Suprapubic skin (tissue), 4 donors: Measurements from ENCODE around the gene METTL8. TPM values are rescaled to one million over a fixed set of nuclear protein-coding genes. Genes with fewer than 3 reads are reported as not detected.

Source experiments
- DNase-seq, 2 donors: peaks; one replicate each; pipeline ENCODE4 v3.0.0-alpha.2; 2019; ENCODE audit warnings: low spot score in 2 of 2
- H3K27ac ChIP-seq: fragments of 200-600 bp; sonication (generic); one replicate; pipeline ENCODE4 v1.5.1; 2019
- H3K27me3 ChIP-seq: fragments of 200-600 bp; sonication (generic); one replicate; pipeline ENCODE4 v1.5.1; 2019
- H3K36me3 ChIP-seq: fragments of 200-600 bp; sonication (generic); one replicate; pipeline ENCODE4 v1.5.1; 2019
- H3K4me1 ChIP-seq: fragments of 200-600 bp; sonication (generic); one replicate; pipeline ENCODE4 v1.5.1; 2019
- H3K4me3 ChIP-seq: fragments of 200-600 bp; sonication (generic); one replicate; pipeline ENCODE4 v1.5.1; 2019; ENCODE audit warnings: mild to moderate bottlenecking
- H3K9me3 ChIP-seq: fragments of 200-600 bp; sonication (generic); one replicate; pipeline ENCODE4 v1.5.1; 2019
- CTCF ChIP-seq, 2 donors: fragments of 200-600 bp in 1 of 2; fragments of 450-650 bp in 1 of 2; sonication (generic) in 1 of 2; IDR thresholded peaks; one replicate each; pipeline ENCODE4 v1.5.1; 2016 to 2019; ENCODE audit warnings: antibody characterized with exemption in 2 of 2, mild to moderate bottlenecking in 1 of 2, moderate library complexity in 1 of 2
- EP300 ChIP-seq: sonication (generic); formaldehyde crosslinking; IDR thresholded peaks from one replicate; pipeline ENCODE4 v1.6.1; 2017; ENCODE audit warnings: antibody characterized with exemption
- POLR2A ChIP-seq, 2 donors: fragments of 450-650 bp; IDR thresholded peaks; one replicate each; pipeline ENCODE4 v1.6.1; 2017; ENCODE audit warnings: antibody characterized with exemption in 2 of 2, mild to moderate bottlenecking in 2 of 2, moderate library complexity in 2 of 2
- POLR2AphosphoS5 ChIP-seq, 3 donors: sonication (generic); formaldehyde crosslinking; IDR thresholded peaks; one replicate each; pipeline ENCODE4 v1.6.1; 2017; ENCODE audit warnings: antibody characterized with exemption in 3 of 3
- WGBS: methylation state at CpG from one replicate; pipeline ENCODE4 v1.1.5; 2018; 5-methylcytosine and 5-hydroxymethylcytosine counted together
- total RNA-seq, 4 donors: library from RNA; depleted of rRNA; stranded (reverse); fragments of >200 nt; gene quantifications; one replicate each; pipeline ENCODE4 v1.1.0, GENCODE V29; 2016

Gene METTL8
- total RNA-seq, 4 donors from 2014 or later = 35.8 to 42.5 (median 38.7) TPM

- Histone ChIP-seq H3K9me3 (peaks cover 6% of the 10 kb centered on the region), H3K4me3 (no peak overlapping the region), H3K27ac (no peak overlapping the region), H3K4me1 (no peaks in the 10 kb centered on the region), H3K36me3 (no peaks in the 10 kb centered on the region), H3K27me3 (no peaks in the 10 kb centered on the region)
- TF ChIP-seq CTCF (IDR thresholded peaks at IDR 0.05) = no peak
- no peak for TF ChIP-seq EP300
- no peak for TF ChIP-seq POLR2AphosphoS5 (IDR thresholded peaks at IDR 0.05)
- TF ChIP-seq POLR2A (IDR thresholded peaks at IDR 0.05) = no peak
- WGBS = 94% methylated on average over 2 of the region's 2 CpGs
- no peak for DNase-seq
These were observed 122.9 kb downstream of the METTL8 start for GRCh38 chr2:171310889-171311288.

GRCh38 chr2:171309455-171310286 lies 124.1 kb downstream of the METTL8 start:
- Histone ChIP-seq H3K27me3 (no peaks in the 10 kb centered on the region), H3K4me1 (no peaks in the 10 kb centered on the region), H3K36me3 (no peaks in the 10 kb centered on the region), H3K4me3 (no peak overlapping the region), H3K9me3 (peaks cover 6% of the 10 kb centered on the region), H3K27ac (no peak overlapping the region)
- TF ChIP-seq EP300 (no peak), POLR2A (IDR thresholded peaks at IDR 0.05) (no peak), CTCF (IDR thresholded peaks at IDR 0.05) (no peak), POLR2AphosphoS5 (IDR thresholded peaks at IDR 0.05) (no peak)
- 80% methylated on average over 6 of the region's 6 CpGs for WGBS
- no peak for DNase-seq

DNA sequence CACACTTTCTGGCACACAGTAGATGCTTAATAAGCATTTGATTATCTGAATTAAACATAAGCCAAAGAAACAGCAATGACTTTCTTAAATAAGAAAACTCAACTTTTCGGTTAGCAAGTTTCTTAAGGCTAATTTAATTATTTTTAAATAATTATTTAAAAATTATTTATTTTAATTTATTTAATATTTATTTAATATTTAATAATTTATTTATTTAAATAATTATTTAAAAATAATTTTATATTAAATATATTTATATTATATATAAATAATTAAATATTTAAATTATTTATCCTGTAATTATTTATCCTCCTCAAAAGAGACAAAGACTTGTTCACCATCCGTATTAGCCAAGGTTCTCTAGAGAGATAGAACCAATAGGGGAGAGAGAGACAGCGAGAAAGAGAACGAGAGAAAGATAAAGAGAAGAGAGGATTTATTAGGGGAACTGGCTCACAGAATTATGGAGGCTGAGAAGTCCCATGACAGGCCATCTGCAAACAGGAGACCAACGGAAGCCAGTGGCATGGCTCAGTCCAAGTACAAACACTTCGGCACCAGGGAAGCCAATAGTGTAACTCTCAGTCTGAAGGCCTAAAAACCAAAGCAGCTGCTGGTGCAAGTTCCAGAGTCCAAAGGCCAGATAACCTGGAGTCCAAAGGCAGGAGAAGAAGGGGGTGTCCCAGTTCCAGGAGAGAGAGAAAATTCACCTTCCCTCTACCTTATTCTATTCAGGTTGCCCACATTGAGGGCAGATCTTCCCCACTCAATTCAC lies 125.3 kb downstream of the METTL8 start:
- Histone ChIP-seq H3K4me3 (no peak overlapping the region), H3K9me3 (peaks cover 6% of the 10 kb centered on the region), H3K27me3 (no peaks in the 10 kb centered on the region), H3K27ac (no peak overlapping the region), H3K36me3 (no peaks in the 10 kb centered on the region), H3K4me1 (no peaks in the 10 kb centered on the region)
- WGBS = 97% methylated on average over 6 of the region's 6 CpGs
- no peak for DNase-seq
- TF ChIP-seq POLR2A (IDR thresholded peaks at IDR 0.05) (no peak), POLR2AphosphoS5 (IDR thresholded peaks at IDR 0.05) (no peak), CTCF (IDR thresholded peaks at IDR 0.05) (no peak), EP300 (no peak)

DNA sequence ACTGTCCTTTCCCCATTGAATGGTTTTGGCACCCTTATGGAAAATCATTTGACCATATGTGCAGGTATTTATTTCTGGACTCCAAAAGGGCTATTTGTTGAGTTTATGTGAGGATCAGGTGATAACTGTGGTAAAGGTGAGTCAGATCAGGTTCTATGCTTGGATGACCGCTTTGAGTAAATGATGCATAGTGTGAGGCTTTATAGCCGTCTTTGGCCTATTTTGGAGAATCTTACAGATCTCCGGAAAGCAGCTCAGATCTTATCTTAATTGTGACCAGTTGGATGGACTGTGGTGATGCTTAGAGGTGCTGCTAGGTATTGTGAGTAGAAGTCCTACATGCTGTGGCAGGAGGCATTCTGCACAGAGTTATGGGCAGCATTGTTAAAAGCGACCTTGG lies 126.2 kb downstream of the METTL8 start:
- peaks cover 6% of the 10 kb centered on the region for H3K9me3 ChIP-seq
- no peak overlapping the region for H3K4me3 ChIP-seq
- no peak for DNase-seq
- TF ChIP-seq POLR2A (IDR thresholded peaks at IDR 0.05) = no peak
- no peak for TF ChIP-seq POLR2AphosphoS5 (IDR thresholded peaks at IDR 0.05)
- no peak for TF ChIP-seq CTCF (IDR thresholded peaks at IDR 0.05)
- H3K27ac ChIP-seq = no peak overlapping the region
- no peaks in the 10 kb centered on the region for H3K4me1 ChIP-seq
- 98% methylated on average over 4 of the region's 4 CpGs for WGBS
- no peaks in the 10 kb centered on the region for H3K27me3 ChIP-seq
- no peaks in the 10 kb centered on the region for H3K36me3 ChIP-seq

GRCh38 chr2:171297956-171298355 lies 135.8 kb downstream of the METTL8 start:
- DNase-seq = no peak
- TF ChIP-seq CTCF (IDR thresholded peaks at IDR 0.05) (no peak), POLR2AphosphoS5 (IDR thresholded peaks at IDR 0.05) (no peak), POLR2A (IDR thresholded peaks at IDR 0.05) (no peak), EP300 (no peak)
- H3K4me3 ChIP-seq = no peak overlapping the region
- H3K4me1 ChIP-seq = peaks cover 3% of the 10 kb centered on the region
- no peaks in the 10 kb centered on the region for H3K36me3 ChIP-seq
- no peaks in the 10 kb centered on the region for H3K27me3 ChIP-seq
- H3K27ac ChIP-seq = no peak overlapping the region
- H3K9me3 ChIP-seq = no peaks in the 10 kb centered on the region
- WGBS = 61% methylated on average over 2 of the region's 2 CpGs
